Sigmoid colon (tissue), 7 donors: ENCODE measurements around the gene CUTC. TPM values are rescaled to one million over a fixed set of nuclear protein-coding genes. Genes with fewer than 3 reads are reported as not detected.

Experiments used
- DNase-seq: peaks from one replicate; pipeline ENCODE4 v3.0.0-alpha.2; 2019
- H3K27ac ChIP-seq, 4 donors: fragments of 200-600 bp; sonication (generic); one replicate each; pipeline ENCODE4 v1.5.1; 2016 to 2019; ENCODE audit warnings: mild to moderate bottlenecking in 1 of 4
- H3K27me3 ChIP-seq, 3 donors: fragments of 200-600 bp; sonication (generic); one replicate each; pipeline ENCODE4 v1.5.1; 2019; ENCODE audit warnings: mild to moderate bottlenecking in 1 of 3
- H3K36me3 ChIP-seq, 4 donors: fragments of 200-600 bp; sonication (generic); one replicate each; pipeline ENCODE4 v1.5.1; 2016 to 2019
- H3K4me1 ChIP-seq, 4 donors: fragments of 200-600 bp; sonication (generic); one replicate each; pipeline ENCODE4 v1.5.1; 2017 to 2019
- H3K4me3 ChIP-seq, 4 donors: fragments of 200-600 bp; sonication (generic); one replicate each; pipeline ENCODE4 v1.5.1; 2017 to 2019; ENCODE audit warnings: mild to moderate bottlenecking in 2 of 4, moderate library complexity in 1 of 4
- H3K9me3 ChIP-seq, 4 donors: fragments of 200-600 bp in 3 of 4; sonication (generic) in 3 of 4; one replicate each; pipeline versions ENCODE4 v1.5.1 to v1.6.1; 2013 to 2019
- CTCF ChIP-seq, 4 experiments: fragments of 450-650 bp in 3 of 4; fragments of 200-600 bp in 1 of 4; IDR thresholded peaks; one replicate each; pipeline ENCODE4 v1.5.1; 2016 to 2019; ENCODE audit warnings: antibody characterized with exemption in 4 of 4, mild to moderate bottlenecking in 3 of 4, moderate library complexity in 2 of 4
- EP300 ChIP-seq, 4 donors: sonication (generic); formaldehyde crosslinking; IDR thresholded peaks; one replicate each; pipeline ENCODE4 v1.6.1; 2017; ENCODE audit warnings: antibody characterized with exemption in 4 of 4
- POLR2A ChIP-seq, 2 donors: fragments of 450-650 bp; IDR thresholded peaks; one replicate each; pipeline ENCODE4 v1.6.1; 2016; ENCODE audit warnings: antibody characterized with exemption in 2 of 2, mild to moderate bottlenecking in 2 of 2, moderate library complexity in 2 of 2
- POLR2AphosphoS5 ChIP-seq, 4 donors: sonication (generic); formaldehyde crosslinking; IDR thresholded peaks; one replicate each; pipeline ENCODE4 v1.6.1; 2017; ENCODE audit warnings: antibody characterized with exemption in 4 of 4
- WGBS, 2 donors: extraction: QIAGEN DNeasy Blood & Tissue Kit; methylation state at CpG; one replicate each; pipeline ENCODE4 v1.1.7; 2013; 5-methylcytosine and 5-hydroxymethylcytosine counted together
- intact Hi-C: fragments of 100-400 bp; cut with DNase I; formaldehyde crosslinking; loops from one replicate; pipeline ENCODE4 v1.15.1; 2023
- polyA plus RNA-seq, 3 donors: library from polyadenylated mRNA; stranded (reverse); fragments of 200-250 nt; gene quantifications; one replicate each; pipeline ENCODE4 v1.2.3, GENCODE V29; 2013
- total RNA-seq, 4 donors: library from RNA; depleted of rRNA; stranded (reverse); fragments of >200 nt; gene quantifications; one replicate each; pipeline ENCODE4 v1.1.0, GENCODE V29; 2016
- donor health status: healthy with polysubstance abuse.
- donor health status: Bipolar disorder and iron deficiency.
- donor health status: healthy.

Gene CUTC
- total and polyA plus RNA-seq, 7 donors: 16.4 to 30.7 (median 29.4) TPM

DNA sequence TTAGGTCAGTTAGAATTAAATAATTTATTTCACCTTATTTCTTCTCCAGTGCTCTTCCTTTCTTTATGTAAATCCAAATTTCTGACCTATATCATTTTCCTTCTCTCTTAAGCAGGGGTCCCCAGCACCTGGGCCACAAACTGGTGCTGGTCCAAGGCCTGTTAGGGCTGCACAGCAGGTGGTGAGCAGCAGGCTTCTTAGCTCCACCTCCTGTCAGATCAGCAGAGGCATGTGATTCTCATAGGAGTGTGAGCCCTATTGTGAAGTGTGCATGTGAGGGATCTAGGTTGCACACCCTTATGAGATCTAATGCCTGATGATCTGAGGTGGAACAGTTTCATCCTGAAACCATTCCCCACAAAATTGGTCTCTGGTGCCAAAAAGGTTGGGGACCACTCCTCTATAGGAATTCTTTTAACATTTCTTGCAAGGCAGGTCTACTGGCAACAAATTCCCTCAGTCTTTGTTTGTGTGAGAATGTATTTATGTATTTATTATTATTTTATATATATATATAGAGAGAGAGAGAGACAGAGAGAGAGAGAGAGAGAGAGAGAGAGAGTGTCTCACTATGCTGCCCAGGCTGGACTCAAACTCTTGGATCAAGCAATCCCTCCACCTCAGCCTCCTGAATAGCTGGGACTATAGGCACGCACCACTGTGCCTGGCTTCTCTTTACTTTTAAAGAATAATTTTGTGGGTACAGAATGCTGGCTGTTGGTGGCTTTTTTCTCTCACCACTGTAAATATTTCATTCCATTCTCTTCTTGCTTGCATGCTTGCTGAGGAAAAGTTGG lies 46.1 kb downstream of the CUTC start:
- 94 to 100% methylated on average over 1 of the region's 1 CpG for WGBS, 2 donors
- no peak for TF ChIP-seq EP300 (IDR thresholded peaks at IDR 0.05)
- no peak for TF ChIP-seq POLR2A (IDR thresholded peaks at IDR 0.05)
- TF ChIP-seq POLR2AphosphoS5 (IDR thresholded peaks at IDR 0.05): no peak
- TF ChIP-seq CTCF (IDR thresholded peaks at IDR 0.05): no peak
- Histone ChIP-seq H3K27ac (no peak overlapping the region), H3K9me3 (no peaks in the 10 kb centered on the region), H3K4me3 (no peak overlapping the region), H3K4me1 (peaks cover 0 to 11% (median 3%) of the 10 kb centered on the region in 4 donors), H3K36me3 (no peaks in the 10 kb centered on the region), H3K27me3 (no peaks in the 10 kb centered on the region)
- intact Hi-C loops: no loop called here
- no peak for DNase-seq

DNA sequence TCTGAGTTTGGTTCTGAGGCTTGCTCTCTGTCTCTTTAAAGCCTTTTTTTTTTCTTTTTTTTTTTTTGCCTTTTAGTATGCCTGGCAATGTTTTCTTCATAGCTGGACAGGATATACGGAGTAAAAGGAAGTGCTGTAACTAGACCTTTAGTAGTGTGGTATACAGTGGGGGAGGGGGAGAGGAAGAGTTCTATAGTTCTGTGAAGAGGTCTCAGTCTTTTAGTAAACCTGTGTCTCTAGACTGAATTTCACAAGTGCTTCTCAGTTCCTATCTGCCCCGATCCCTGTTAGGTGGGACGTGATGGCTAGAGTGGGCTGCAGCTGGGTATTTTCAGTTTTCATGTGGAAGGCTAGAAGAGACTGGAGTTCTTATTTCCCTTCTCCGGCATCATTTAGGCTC lies 47.3 kb downstream of the CUTC start:
- Histone ChIP-seq H3K9me3 (no peaks in the 10 kb centered on the region), H3K4me1 (peaks cover 0 to 21% (median 13%) of the 10 kb centered on the region in 4 donors), H3K36me3 (no peaks in the 10 kb centered on the region), H3K27ac (peak overlapping the region; percentile 57 to 81 (median 65)), H3K27me3 (no peaks in the 10 kb centered on the region), H3K4me3 (no peak overlapping the region)
- DNase-seq: no peak
- intact Hi-C loops: no loop called here
- WGBS, 2 donors: 40 to 64% methylated on average over 4 of the region's 4 CpGs
- TF ChIP-seq POLR2AphosphoS5 (IDR thresholded peaks at IDR 0.05) (no peak), CTCF (IDR thresholded peaks at IDR 0.05) (no peak), POLR2A (IDR thresholded peaks at IDR 0.05) (no peak), EP300 (IDR thresholded peaks at IDR 0.05) (no peak)

GRCh38 chr10:99781734-99782429 lies 49.8 kb downstream of the CUTC start:
- no peaks in the 10 kb centered on the region for H3K36me3 ChIP-seq
- DNase-seq: no peak
- 91 to 95% methylated on average over 5 of the region's 5 CpGs for WGBS, 2 donors
- H3K27me3 ChIP-seq: no peaks in the 10 kb centered on the region
- TF ChIP-seq CTCF (IDR thresholded peaks at IDR 0.05) (no peak), POLR2AphosphoS5 (IDR thresholded peaks at IDR 0.05) (no peak), POLR2A (IDR thresholded peaks at IDR 0.05) (no peak), EP300 (IDR thresholded peaks at IDR 0.05) (no peak)
- peaks cover 0 to 26% (median 20%) of the 10 kb centered on the region in 4 donors for H3K4me1 ChIP-seq
- H3K4me3 ChIP-seq: no peak overlapping the region
- no peak overlapping the region for H3K27ac ChIP-seq
- H3K9me3 ChIP-seq: no peaks in the 10 kb centered on the region
- intact Hi-C loops: no loop called here

DNA sequence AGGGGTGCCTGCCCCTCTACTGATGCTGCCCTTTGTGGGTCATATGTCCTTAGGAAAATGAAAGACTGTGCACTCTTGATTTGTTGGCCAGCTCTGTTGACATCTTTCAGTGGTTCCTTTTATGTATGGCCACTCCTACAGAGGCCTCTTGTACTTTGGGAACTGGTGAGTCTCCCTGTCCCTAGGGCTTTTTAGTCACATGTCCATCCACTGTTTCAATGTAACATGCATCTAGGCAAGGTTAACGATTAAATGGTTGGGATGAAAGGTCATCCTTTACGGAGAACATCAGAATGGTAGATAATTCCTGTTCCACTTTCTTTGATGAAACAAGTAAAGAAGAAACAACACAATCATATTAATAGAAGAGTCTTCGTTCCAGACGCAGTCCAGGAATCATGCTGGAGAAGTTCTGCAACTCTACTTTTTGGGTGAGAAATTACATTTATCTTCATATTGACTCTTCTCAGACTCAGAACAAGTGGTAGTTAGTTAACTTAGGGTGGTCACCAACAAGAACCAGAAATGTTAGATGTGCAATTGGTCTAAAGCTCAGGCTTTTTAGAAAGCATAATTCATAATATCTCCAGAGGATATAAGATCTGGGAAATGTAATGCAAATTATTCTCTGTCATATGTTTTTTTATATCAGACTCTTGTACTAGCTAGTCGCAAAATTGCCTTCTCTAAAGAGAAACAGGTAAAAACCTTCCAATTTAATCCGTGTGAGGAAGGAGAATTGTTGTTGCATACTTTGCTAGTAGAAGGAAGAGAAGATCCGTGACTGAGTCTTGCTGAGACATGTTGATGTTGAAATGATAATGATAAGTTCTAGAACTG lies 50.6 kb downstream of the CUTC start, which contains the start of gene ABCC2:
Gene ABCC2 (plus strand): TSS at position 194 of the 840 bp plus-strand sequence. CDS start 205 bp downstream, at position 399.
- Histone ChIP-seq H3K27ac (peak within 1 kb of the TSS in 1 of 4 donors; percentile 59), H3K4me1 (peaks cover 0 to 26% (median 20%) of the 10 kb centered on the region in 4 donors), H3K36me3 (no peaks in the 10 kb centered on the region), H3K4me3 (no peak within 1 kb of the TSS), H3K9me3 (no peaks in the 10 kb centered on the region), H3K27me3 (no peaks in the 10 kb centered on the region)
- TF ChIP-seq POLR2AphosphoS5 (IDR thresholded peaks at IDR 0.05) (no peak), POLR2A (IDR thresholded peaks at IDR 0.05) (no peak), EP300 (IDR thresholded peaks at IDR 0.05) (no peak)
- intact Hi-C loops: no loop called here
- DNase-seq: no peak
- 68 to 75% methylated on average over 7 of the region's 7 CpGs for WGBS, 2 donors
